ENCODE results near the gene PRMT6.
A peak's percentile ranks its signal among the peaks of the same experiment; 100 is the strongest.
"Not testable (repeated sequence)": the region's sequence is repeated elsewhere in the genome, so short reads cannot be mapped to it uniquely, and the experiment has no call there.

Gene PRMT6

GRCh38 chr1:107044310-107045220, 11.9 kb upstream of the PRMT6 start:
- POLR2A ChIA-PET: not testable (repeated sequence)
- 98% methylated on average over 33 of the region's 44 CpGs for WGBS (ENCODE audit: insufficient coverage)

GRCh38 chr1:107047602-107048001, 8.9 kb upstream of the PRMT6 start:
- POLR2A ChIA-PET: no interaction called here
- 83% methylated on average over 1 of the region's 1 CpG for WGBS (ENCODE audit: insufficient coverage)
- no peaks in the 10 kb centered on the region for H3K27me3 ChIP-seq (replicated peaks in 2 of 5; ENCODE audit: control insufficient read depth in 4 of 5, insufficient read depth in 5 of 5, low read length in 4 of 5)
- H3K27ac ChIP-seq (ENCODE audit: insufficient read depth in 1 of 2, low read depth in 1 of 2, low read length in 2 of 2, poor library complexity in 1 of 2, severe bottlenecking in 2 of 2): no peak overlapping the region
- DNase-seq: peak in 1 of 3 donors; percentile 10
- H3K4me3 ChIP-seq (ENCODE audit: control insufficient read depth in 1 of 7, extremely low read depth in 1 of 7, insufficient read depth in 4 of 7, low read depth in 2 of 7, low read length in 6 of 7): no peak overlapping the region
- CTCF ChIA-PET: no interaction called here
- no peaks in the 10 kb centered on the region for H3K36me3 ChIP-seq (ENCODE audit: control insufficient read depth in 4 of 4, insufficient read depth in 4 of 4, low read length in 3 of 4)
- no peaks in the 10 kb centered on the region for H3K9me3 ChIP-seq (ENCODE audit: control extremely low read depth in 1 of 5, control insufficient read depth in 4 of 5, insufficient read depth in 2 of 5, low read depth in 1 of 5, low read length in 4 of 5)
- peaks cover 0 to 3% (median 0%) of the 10 kb centered on the region in 4 experiments for H3K4me1 ChIP-seq (ENCODE audit: control extremely low read depth in 1 of 4, control insufficient read depth in 4 of 4, insufficient read depth in 4 of 4, low read length in 3 of 4)

More at GRCh38 chr1:107044310-107045220, 11.9 kb upstream of the PRMT6 start:
- H3K27ac ChIP-seq (ENCODE audit: insufficient read depth in 1 of 2, low read depth in 1 of 2, low read length in 2 of 2, poor library complexity in 1 of 2, severe bottlenecking in 2 of 2); H3K9me3 ChIP-seq (ENCODE audit: control extremely low read depth in 1 of 5, control insufficient read depth in 4 of 5, insufficient read depth in 2 of 5, low read depth in 1 of 5, low read length in 4 of 5); DNase-seq; CTCF ChIA-PET; H3K4me3 ChIP-seq (ENCODE audit: control insufficient read depth in 1 of 7, extremely low read depth in 1 of 7, insufficient read depth in 4 of 7, low read depth in 2 of 7, low read length in 6 of 7); H3K27me3 ChIP-seq (replicated peaks in 2 of 5; ENCODE audit: control insufficient read depth in 4 of 5, insufficient read depth in 5 of 5, low read length in 4 of 5); H3K36me3 ChIP-seq (ENCODE audit: control insufficient read depth in 4 of 4, insufficient read depth in 4 of 4, low read length in 3 of 4); H3K4me1 ChIP-seq (ENCODE audit: control extremely low read depth in 1 of 4, control insufficient read depth in 4 of 4, insufficient read depth in 4 of 4, low read length in 3 of 4): not testable (repeated sequence)

GRCh38 chr1:107048241-107048640, 8.2 kb upstream of the PRMT6 start:
- Histone ChIP-seq H3K36me3 (ENCODE audit: control insufficient read depth in 4 of 4, insufficient read depth in 4 of 4, low read length in 3 of 4) (no peaks in the 10 kb centered on the region), H3K27me3 (replicated peaks in 2 of 5; ENCODE audit: control insufficient read depth in 4 of 5, insufficient read depth in 5 of 5, low read length in 4 of 5) (no peaks in the 10 kb centered on the region), H3K4me3 (ENCODE audit: control insufficient read depth in 1 of 7, extremely low read depth in 1 of 7, insufficient read depth in 4 of 7, low read depth in 2 of 7, low read length in 6 of 7) (no peak overlapping the region), H3K9me3 (ENCODE audit: control extremely low read depth in 1 of 5, control insufficient read depth in 4 of 5, insufficient read depth in 2 of 5, low read depth in 1 of 5, low read length in 4 of 5) (no peaks in the 10 kb centered on the region), H3K4me1 (ENCODE audit: control extremely low read depth in 1 of 4, control insufficient read depth in 4 of 4, insufficient read depth in 4 of 4, low read length in 3 of 4) (peaks cover 0 to 3% (median 0%) of the 10 kb centered on the region in 4 experiments), H3K27ac (ENCODE audit: insufficient read depth in 1 of 2, low read depth in 1 of 2, low read length in 2 of 2, poor library complexity in 1 of 2, severe bottlenecking in 2 of 2) (no peak overlapping the region)
- peak in 1 of 3 donors; percentile 11 for DNase-seq
- POLR2A ChIA-PET: no interaction called here
- CTCF ChIA-PET: interaction anchor here (1.0 kb wide), 1 partner anchor 9 kb away, joined by 3 read pairs; no protein-coding TSS in a partner anchor

GRCh38 chr1:107051266-107051665, 5.2 kb upstream of the PRMT6 start:
- ChIA-PET CTCF (no interaction called here), POLR2A (no interaction called here)
- Histone ChIP-seq H3K4me3 (ENCODE audit: control insufficient read depth in 1 of 7, extremely low read depth in 1 of 7, insufficient read depth in 4 of 7, low read depth in 2 of 7, low read length in 6 of 7) (no peak overlapping the region), H3K27me3 (replicated peaks in 2 of 5; ENCODE audit: control insufficient read depth in 4 of 5, insufficient read depth in 5 of 5, low read length in 4 of 5) (no peaks in the 10 kb centered on the region), H3K4me1 (ENCODE audit: control extremely low read depth in 1 of 4, control insufficient read depth in 4 of 4, insufficient read depth in 4 of 4, low read length in 3 of 4) (peaks cover 0 to 5% (median 0%) of the 10 kb centered on the region in 4 experiments), H3K27ac (ENCODE audit: insufficient read depth in 1 of 2, low read depth in 1 of 2, low read length in 2 of 2, poor library complexity in 1 of 2, severe bottlenecking in 2 of 2) (no peak overlapping the region), H3K9me3 (ENCODE audit: control extremely low read depth in 1 of 5, control insufficient read depth in 4 of 5, insufficient read depth in 2 of 5, low read depth in 1 of 5, low read length in 4 of 5) (no peaks in the 10 kb centered on the region), H3K36me3 (ENCODE audit: control insufficient read depth in 4 of 4, insufficient read depth in 4 of 4, low read length in 3 of 4) (no peaks in the 10 kb centered on the region)
- DNase-seq: no peak
- no CpG with 5 or more reads among the region's 1 CpG for WGBS (ENCODE audit: insufficient coverage)

GRCh38 chr1:107055919-107056425, 502 bp upstream of the PRMT6 start:
- Histone ChIP-seq H3K4me3 (ENCODE audit: control insufficient read depth in 1 of 7, extremely low read depth in 1 of 7, insufficient read depth in 4 of 7, low read depth in 2 of 7, low read length in 6 of 7) (peak overlapping the region; percentile 75 to 100 (median 98)), H3K36me3 (ENCODE audit: control insufficient read depth in 4 of 4, insufficient read depth in 4 of 4, low read length in 3 of 4) (peaks cover 0 to 10% (median 4%) of the 10 kb centered on the region in 4 experiments), H3K27ac (ENCODE audit: insufficient read depth in 1 of 2, low read depth in 1 of 2, low read length in 2 of 2, poor library complexity in 1 of 2, severe bottlenecking in 2 of 2) (peak overlapping the region in 1 of 2 experiments; percentile 82), H3K4me1 (ENCODE audit: control extremely low read depth in 1 of 4, control insufficient read depth in 4 of 4, insufficient read depth in 4 of 4, low read length in 3 of 4) (peaks cover 8 to 21% (median 16%) of the 10 kb centered on the region in 4 experiments)
- CTCF ChIA-PET: interaction anchor here (1.3 to 1.5 kb wide), 2 partner anchors 79 to 84 kb away, joined by 3 read pairs; no protein-coding TSS in a partner anchor
- POLR2A ChIA-PET; H3K9me3 ChIP-seq (ENCODE audit: control extremely low read depth in 1 of 5, control insufficient read depth in 4 of 5, insufficient read depth in 2 of 5, low read depth in 1 of 5, low read length in 4 of 5); H3K27me3 ChIP-seq (replicated peaks in 2 of 5; ENCODE audit: control insufficient read depth in 4 of 5, insufficient read depth in 5 of 5, low read length in 4 of 5); DNase-seq: not testable (repeated sequence)
- WGBS (ENCODE audit: insufficient coverage): 91% methylated on average over 13 of the region's 24 CpGs

- POLR2A ChIA-PET: no interaction called here
- Histone ChIP-seq H3K4me1 (ENCODE audit: control extremely low read depth in 1 of 4, control insufficient read depth in 4 of 4, insufficient read depth in 4 of 4, low read length in 3 of 4) (peaks cover 8 to 21% (median 16%) of the 10 kb centered on the region in 4 experiments), H3K27ac (ENCODE audit: insufficient read depth in 1 of 2, low read depth in 1 of 2, low read length in 2 of 2, poor library complexity in 1 of 2, severe bottlenecking in 2 of 2) (peak overlapping the region; percentile 30 to 82), H3K27me3 (replicated peaks in 2 of 5; ENCODE audit: control insufficient read depth in 4 of 5, insufficient read depth in 5 of 5, low read length in 4 of 5) (no peaks in the 10 kb centered on the region), H3K36me3 (ENCODE audit: control insufficient read depth in 4 of 4, insufficient read depth in 4 of 4, low read length in 3 of 4) (peaks cover 0 to 13% (median 6%) of the 10 kb centered on the region in 4 experiments), H3K4me3 (ENCODE audit: control insufficient read depth in 1 of 7, extremely low read depth in 1 of 7, insufficient read depth in 4 of 7, low read depth in 2 of 7, low read length in 6 of 7) (peak overlapping the region; percentile 75 to 100 (median 98)), H3K9me3 (ENCODE audit: control extremely low read depth in 1 of 5, control insufficient read depth in 4 of 5, insufficient read depth in 2 of 5, low read depth in 1 of 5, low read length in 4 of 5) (no peaks in the 10 kb centered on the region)
- CTCF ChIA-PET: interaction anchor here (1.4 to 1.5 kb wide), 2 partner anchors 9 to 83 kb away, joined by 3 read pairs; no protein-coding TSS in a partner anchor
- 3% methylated on average over 42 of the region's 55 CpGs for WGBS (ENCODE audit: insufficient coverage)
- peak; percentile 6 to 66 (median 56) for DNase-seq
Measured at GRCh38 chr1:107057197-107058133, 991 bp downstream of the PRMT6 start.
